HG03432 (cell line): ENCODE results near the gene RHBDL2.
"Not testable (repeated sequence)": the region's sequence is repeated elsewhere in the genome, so short reads cannot be mapped to it uniquely, and the experiment has no call there.

ENCODE experiments used
- ATAC-seq: cut with Tn5 transposase; IDR thresholded peaks from one replicate; pipeline ENCODE4 v1.9.1; 2021; ENCODE audit warnings: mild to moderate bottlenecking, moderate library complexity; ENCODE audit not compliant: unreplicated experiment

RHBDL2 gene, protein sequence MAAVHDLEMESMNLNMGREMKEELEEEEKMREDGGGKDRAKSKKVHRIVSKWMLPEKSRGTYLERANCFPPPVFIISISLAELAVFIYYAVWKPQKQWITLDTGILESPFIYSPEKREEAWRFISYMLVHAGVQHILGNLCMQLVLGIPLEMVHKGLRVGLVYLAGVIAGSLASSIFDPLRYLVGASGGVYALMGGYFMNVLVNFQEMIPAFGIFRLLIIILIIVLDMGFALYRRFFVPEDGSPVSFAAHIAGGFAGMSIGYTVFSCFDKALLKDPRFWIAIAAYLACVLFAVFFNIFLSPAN

DNA sequence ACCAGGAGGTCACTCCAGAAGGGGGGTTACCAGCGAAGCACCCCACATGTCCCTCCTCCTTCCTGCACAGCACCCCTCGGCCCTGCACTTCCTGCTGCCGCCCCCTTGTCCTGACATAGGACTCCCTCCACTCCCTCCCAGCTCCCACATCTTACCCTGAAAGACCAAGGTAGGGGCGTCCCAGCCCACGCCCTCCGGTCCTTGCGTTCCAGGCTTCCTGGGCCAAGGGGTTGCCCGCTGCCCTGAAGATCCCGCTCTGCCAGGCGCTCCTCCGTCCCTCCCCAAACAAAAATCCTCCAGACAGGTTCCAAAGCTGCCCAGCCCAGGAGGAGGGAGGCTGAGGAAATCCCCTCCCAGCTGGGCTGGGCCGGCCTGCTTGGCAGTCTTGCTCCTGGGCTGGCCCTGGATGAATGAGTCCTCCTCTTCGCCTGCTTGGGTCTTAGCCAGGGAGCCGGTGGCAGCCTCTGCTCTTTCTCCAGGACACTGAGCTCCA, at the start of gene RHBDL2:
TSS of gene RHBDL2 (minus strand) at position 304 of the 493 bp plus-strand sequence. CDS start 22,618 bp downstream, outside the sequence.
- no peak for ATAC-seq

DNA sequence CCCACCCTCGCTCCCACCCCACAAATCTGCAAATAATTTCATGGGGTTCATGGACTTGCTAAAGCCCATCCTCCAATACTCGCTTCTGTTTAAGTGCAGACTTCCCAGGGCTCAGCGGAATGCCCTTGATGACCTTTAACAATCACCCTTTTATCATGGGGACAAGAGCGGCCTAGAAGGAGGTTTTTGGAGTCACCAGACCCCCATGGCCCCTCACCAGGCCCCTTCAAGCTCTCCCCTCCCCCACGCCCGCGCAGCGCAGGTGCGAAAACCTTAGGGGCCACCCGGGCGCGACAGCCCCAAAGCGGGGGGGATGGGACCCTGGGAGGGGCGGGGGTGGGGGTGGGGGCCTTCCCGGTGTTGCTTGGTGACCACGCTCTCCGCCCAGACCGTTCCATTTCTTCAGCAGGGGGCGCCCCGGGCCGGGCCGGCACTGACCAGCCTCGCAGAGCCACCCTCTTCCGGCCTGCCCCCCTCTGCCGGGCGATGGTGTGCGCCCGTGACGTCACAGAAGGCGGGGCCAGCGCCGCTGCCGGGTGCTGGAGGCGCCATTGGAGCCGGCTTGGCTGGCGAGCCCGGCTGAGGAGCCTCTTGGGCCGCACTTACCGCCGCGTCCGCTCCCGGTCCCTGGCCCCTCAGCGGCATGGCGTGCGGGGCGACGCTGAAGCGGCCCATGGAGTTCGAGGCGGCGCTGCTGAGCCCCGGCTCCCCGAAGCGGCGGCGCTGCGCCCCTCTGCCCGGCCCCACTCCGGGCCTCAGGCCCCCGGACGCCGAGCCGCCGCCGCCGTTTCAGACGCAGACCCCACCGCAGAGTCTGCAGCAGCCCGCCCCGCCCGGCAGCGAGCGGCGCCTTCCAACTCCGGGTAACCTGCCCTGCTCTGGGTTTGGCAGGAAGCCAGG, 49.4 kb upstream of the RHBDL2 start, which contains the start of gene AKIRIN1:
TSS of gene AKIRIN1 (plus strand) at position 539 of the 900 bp plus-strand sequence. CDS start at position 644, 105 bp downstream.
- peak; percentile 95 for ATAC-seq

GRCh38 chr1:38990386-38990737, 48.7 kb upstream of the RHBDL2 start:
- no peak for ATAC-seq

DNA sequence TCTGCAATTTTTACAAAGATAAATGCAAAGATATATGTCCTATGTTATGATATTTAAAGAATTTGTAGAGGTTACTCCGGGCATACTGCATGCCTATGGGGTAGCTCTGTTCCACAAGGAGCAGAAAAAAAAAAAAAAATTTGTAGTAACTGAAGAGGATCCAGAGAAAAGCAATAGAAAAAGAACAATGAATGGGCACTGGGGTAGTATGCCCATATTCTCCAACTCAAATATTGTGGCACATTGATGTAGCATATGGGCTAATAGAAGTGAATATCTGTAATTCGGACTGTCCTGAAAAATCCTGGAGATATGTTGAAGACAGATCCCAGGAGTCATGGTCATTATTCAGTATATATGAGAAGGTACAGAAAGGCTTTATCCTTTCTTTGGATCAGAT, 48.3 kb upstream of the RHBDL2 start:
- no peak for ATAC-seq

DNA sequence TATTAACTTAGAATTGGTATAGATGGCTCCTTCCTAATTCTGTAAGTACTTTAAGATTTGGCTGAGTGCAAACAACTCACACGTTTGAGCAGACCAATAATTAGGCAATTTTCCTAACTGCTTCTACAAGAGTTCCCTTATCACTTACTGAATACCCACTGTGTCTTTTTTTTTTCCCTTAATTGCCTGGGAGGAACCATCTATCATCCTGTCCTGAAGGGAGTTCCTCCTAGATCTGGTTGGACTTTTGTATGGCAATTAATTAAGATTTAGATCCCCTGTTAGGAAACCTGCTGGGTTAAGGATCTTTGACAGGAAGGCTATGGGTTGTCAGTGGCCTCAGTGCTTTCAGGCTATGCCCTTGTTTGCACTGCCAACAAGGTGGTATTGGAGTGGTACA, 37.8 kb upstream of the RHBDL2 start:
- not testable (repeated sequence) for ATAC-seq

- ATAC-seq = not testable (repeated sequence)
Observed at GRCh38 chr1:38978245-38978542, 36.6 kb upstream of the RHBDL2 start.

DNA sequence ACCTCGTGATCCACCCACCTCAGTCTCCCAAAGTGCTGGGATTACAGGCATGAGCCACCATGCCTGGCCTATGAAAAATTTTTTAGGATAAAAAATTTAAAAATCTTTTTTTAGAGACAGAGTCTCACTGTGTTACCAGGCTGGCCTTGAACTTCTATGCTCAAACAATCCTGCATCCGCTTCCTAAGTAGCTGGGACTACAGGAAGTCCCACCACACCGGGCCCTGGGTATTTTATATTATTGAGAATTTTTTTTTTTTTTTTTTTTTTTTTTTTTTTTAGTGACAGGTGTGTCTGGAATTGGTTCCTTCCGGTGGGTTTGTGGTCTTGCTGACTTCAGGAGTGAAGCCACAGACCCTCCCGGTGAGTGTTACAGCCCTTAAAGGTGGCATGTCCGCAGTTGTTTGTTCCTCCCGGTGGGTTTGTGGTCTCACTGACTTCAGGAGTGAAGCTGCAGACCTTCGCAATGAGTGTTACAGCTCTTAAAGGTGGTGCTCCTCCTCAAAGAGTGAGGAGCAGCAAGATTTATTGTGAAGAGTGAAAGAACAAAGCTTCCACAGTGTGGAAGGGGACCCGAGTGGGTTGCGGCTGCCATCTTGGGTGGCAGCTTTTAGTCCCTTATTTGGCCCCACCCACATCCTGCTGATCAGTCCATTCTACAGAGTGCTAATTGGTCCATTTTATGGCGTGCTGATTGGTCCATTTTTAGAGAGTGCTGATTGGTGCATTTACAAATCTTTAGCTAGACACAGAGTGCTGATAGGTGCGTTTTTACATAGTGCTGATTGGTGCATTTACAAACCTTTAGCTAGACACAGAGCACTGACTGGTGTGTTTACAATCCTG, 36.0 kb upstream of the RHBDL2 start:
- ATAC-seq = not testable (repeated sequence)

GRCh38 chr1:38973659-38974437, 32.2 kb upstream of the RHBDL2 start:
- no peak for ATAC-seq

DNA sequence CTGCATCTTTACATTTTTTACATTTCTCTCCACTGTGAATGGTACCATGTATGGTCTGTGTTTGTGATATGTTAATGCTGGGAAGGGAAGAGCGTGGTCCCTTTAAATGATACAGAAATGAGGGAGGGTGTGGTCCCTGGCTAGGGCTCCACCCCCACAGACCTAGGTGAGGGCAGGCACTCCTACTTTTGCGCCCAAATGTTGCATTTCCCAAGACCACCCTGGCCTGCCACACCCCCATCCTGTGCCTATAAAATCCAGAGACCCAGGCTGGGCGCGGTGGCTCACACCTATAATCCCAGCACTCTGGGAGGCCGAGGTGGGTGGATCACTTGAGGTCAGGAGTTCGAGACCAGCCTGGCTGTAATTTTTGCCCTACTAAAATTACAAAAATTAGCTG, 31.5 kb upstream of the RHBDL2 start:
- ATAC-seq = not testable (repeated sequence)

DNA sequence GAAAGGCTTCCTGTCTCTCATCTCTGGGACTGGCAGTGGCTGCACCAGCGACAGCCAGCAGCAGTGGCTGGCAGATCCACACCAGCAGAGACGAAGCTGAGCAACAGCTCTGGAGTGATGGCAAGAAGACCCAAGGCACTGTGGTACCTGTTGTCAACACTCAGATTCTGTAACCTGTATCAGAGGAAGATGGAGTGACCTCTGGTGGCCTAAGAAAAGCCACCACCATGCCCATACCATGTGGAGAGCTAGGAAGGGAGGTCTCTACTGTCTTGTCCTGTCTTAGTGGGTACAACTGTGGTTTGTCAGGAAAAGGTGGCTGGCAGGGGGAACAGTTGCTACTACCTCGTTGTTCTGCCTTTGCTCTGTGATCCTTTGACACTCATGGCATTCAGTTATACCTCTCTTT, 22.5 kb upstream of the RHBDL2 start:
- no peak for ATAC-seq

- no peak for ATAC-seq
Observed at GRCh38 chr1:38962560-38962959, 20.9 kb upstream of the RHBDL2 start.

DNA sequence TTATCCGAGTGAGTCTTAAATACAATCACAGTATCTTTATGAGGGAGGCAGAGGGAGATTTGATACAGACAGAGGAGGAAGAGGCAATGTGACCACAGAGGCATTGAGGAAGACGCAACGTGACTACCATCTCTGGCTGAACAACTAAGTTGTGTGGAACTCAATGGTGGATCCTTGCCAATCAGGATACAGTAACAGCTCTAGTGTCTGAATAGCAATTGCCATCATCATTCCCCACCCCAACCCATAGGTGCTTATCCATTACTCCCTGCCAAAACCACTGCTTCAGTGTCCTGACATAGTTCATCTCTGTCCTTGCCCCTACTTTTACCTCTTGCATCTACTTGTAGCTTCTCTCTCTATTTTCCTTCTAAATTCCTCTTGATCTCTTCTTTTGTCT, 20.5 kb upstream of the RHBDL2 start:
- ATAC-seq = no peak

DNA sequence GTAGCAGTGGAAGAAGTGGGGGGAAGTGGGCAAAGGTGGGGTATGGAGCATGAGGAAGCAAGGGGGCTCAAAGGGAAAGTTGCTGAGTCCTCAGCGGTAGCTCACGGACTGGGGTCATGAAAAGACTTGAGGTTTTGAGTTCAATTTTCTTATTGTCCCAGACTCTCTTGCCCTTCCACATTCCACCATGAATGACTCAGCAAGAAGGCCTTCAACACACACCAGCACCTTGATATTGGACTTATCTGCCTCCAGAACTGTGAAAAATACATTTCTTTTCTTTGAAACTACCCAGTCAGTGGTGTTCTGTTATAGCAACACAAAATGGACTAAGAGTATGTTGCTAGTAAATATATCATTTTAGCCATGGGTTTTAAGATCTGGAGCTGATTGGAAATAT, 17.3 kb upstream of the RHBDL2 start:
- no peak for ATAC-seq

- ATAC-seq = no peak
Observed at GRCh38 chr1:38953433-38953860, 11.8 kb upstream of the RHBDL2 start.

- no peak for ATAC-seq
Observed at GRCh38 chr1:38950553-38950952, 8.9 kb upstream of the RHBDL2 start.

- no peak for ATAC-seq
Observed at GRCh38 chr1:38944547-38944946, 2.9 kb upstream of the RHBDL2 start.

DNA sequence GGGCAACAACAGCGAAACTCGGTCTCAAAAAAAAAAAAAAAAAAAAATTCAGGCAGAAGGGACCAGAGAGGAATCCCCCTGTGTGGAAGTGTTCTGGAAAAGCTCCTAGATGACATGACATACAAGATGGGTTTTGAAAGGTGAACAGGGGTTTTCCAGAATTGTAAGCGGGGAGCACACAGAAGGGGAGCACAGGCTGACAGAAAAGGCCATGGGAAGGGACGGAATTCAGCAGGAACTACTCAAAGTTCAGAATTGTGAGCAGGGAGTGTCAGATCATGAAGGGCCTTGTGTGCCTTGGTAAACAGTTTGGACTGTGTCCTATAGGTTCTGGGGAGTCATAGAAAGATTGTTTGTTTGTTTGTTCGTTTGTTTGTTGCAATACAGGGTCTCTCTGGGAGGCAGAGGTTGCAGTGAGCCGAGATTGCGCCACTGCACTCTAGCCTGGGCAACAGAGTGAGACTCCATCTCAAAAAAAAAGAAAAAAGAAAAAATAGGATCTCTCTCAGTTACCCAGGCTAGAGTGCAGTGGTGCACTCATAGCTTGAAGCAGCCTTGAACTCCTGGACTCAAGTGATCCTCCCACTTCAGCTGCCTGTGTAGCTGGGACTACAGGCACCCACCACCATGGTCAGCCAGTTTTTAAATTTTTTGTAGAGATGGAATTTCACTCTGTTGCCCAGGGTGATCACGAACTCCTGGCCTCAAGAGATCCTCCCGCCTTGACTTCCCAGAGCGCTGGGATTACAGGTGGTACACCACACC, 1.2 kb upstream of the RHBDL2 start:
- ATAC-seq = no peak

DNA sequence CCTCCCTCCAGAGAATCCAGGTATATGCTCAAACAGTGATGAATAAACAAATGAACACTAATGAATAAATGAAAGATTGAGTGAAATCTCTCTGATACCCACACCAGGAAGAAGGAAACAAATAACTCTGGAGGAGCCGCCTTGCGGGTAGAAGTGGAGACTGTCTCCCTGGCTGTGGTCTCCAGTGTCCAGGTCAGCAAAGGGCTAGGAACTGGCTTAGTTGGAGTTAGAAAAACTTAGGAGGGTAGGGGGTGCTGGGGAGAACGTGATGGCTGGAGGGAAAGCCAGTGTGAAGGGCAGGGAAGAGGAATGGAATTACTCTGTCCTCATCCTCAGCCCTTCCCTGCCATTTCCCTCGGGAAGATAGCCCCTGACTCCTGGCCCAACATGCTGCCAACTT, 537 bp downstream of the RHBDL2 start:
- ATAC-seq = no peak

DNA sequence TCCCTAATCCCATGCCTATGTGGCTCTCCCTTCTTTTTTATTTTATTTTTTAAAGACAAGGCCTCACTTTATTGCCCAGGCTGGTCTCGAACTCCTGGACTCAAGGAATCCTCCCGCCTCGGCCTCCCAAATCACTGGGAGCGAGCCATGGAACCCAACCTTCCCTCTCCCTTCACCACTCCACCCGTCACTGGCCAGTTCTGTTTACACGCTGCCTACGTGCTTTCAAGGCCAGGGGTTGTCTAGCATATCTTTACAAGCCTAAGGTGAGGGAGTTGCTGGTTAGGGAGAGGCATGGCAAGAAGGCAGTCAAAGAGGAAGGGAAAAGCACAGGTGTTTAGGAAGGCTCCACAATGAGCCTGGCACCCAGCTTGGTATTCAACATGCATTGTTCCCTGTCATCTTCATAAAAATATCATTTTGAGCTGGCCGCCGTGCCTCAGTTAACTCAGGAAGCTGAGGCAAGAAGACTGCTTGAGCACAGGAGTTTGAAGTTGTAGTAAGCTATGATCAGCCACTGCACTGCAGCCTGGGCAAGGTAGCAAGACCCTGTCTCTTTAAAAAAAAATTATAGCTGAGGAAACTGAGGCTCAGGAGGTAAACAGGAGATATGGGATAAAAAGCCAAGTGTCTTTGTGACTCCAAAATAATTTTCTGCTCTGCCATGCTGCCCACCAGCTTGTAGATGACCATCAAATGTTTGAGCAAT, 1.1 kb downstream of the RHBDL2 start:
- ATAC-seq = no peak
